Transverse colon (tissue), 3 donors: Measurements from ENCODE around the gene TERB1.

Source experiments
- POLR2A ChIP-seq: fragments of 450-650 bp; IDR thresholded peaks from one replicate; pipeline ENCODE4 v1.6.1; 2016; ENCODE audit warnings: antibody characterized with exemption, mild to moderate bottlenecking, moderate library complexity
- TF ChIP-seq, protein P1 (sequence below), 5 experiments: fragments of 200-600 bp in 3 of 5; fragments of 450-650 bp in 2 of 5; sonication (generic) in 3 of 5; IDR thresholded peaks; 1 replicate in 2 of 5; 2 replicates in 3 of 5; pipeline ENCODE4 v1.5.1; 2016 to 2017; ENCODE audit warnings: antibody characterized with exemption in 5 of 5, inconsistent platforms in 3 of 5, mild to moderate bottlenecking in 2 of 5, moderate library complexity in 1 of 5

DNA sequence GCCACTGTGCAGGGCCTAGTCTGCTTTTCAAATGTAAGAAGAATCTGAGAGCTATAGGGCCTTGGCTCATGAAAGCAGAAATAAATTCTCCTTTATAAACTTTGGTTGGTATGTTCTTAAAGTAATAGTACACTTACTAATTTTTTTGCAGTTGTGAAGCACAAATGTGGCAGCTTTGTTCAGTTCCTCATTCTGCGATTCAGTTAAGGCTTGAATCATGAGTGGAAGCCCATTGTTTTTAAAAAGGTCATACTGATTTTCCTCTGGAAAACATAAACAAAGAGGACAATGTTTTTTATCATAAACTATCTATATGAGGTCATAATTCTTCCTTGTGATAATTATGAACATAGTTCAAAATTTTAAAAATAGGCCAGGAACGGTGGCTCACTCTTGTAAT is 26.4 kb downstream of the TERB1 start:
- TF ChIP-seq, protein P1, sequence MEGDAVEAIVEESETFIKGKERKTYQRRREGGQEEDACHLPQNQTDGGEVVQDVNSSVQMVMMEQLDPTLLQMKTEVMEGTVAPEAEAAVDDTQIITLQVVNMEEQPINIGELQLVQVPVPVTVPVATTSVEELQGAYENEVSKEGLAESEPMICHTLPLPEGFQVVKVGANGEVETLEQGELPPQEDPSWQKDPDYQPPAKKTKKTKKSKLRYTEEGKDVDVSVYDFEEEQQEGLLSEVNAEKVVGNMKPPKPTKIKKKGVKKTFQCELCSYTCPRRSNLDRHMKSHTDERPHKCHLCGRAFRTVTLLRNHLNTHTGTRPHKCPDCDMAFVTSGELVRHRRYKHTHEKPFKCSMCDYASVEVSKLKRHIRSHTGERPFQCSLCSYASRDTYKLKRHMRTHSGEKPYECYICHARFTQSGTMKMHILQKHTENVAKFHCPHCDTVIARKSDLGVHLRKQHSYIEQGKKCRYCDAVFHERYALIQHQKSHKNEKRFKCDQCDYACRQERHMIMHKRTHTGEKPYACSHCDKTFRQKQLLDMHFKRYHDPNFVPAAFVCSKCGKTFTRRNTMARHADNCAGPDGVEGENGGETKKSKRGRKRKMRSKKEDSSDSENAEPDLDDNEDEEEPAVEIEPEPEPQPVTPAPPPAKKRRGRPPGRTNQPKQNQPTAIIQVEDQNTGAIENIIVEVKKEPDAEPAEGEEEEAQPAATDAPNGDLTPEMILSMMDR (IDR thresholded peaks at IDR 0.05): no peak
- TF ChIP-seq POLR2A: no peak
